K562 (cell line): ENCODE measurements around the gene POLR3A. TPM values are rescaled to one million over a fixed set of nuclear protein-coding genes. Genes with fewer than 3 reads are reported as not detected.

ENCODE experiments used
- CAMTA2 ChIP-seq: fragments of 250-450 bp; sonication (Bioruptor Pico); conservative IDR thresholded peaks from 2 replicates; pipeline ENCODE4 v1.5.1; 2022
- CBX8 ChIP-seq: fragments of 200-600 bp; sonication (generic); IDR thresholded peaks from 2 replicates; pipeline ENCODE4 v1.6.1; 2012; ENCODE audit warnings: borderline replicate concordance, mixed run types, low read depth, mild to moderate bottlenecking, moderate library complexity, mixed read lengths, low read length, control low read depth, inconsistent platforms; ENCODE audit not compliant: poor library complexity, severe bottlenecking; ENCODE audit errors: extremely low read depth
- EGR1 ChIP-seq: fragments of 450-650 bp; conservative IDR thresholded peaks from 2 replicates; pipeline ENCODE4 v1.6.1; 2017; ENCODE audit warnings: mild to moderate bottlenecking
- KDM2B ChIP-seq: fragments of 250-450 bp; sonication (Bioruptor Pico); IDR thresholded peaks from 2 replicates; pipeline ENCODE4 v1.8.0; 2021; ENCODE audit warnings: mild to moderate bottlenecking, moderate library complexity
- NEUROD1 ChIP-seq: fragments of 150-350 bp; IDR thresholded peaks from 2 replicates; pipeline ENCODE4 v1.6.1; 2014; ENCODE audit warnings: borderline replicate concordance, low read length, low read depth; ENCODE audit not compliant: partially characterized antibody
- SRSF1 ChIP-seq: fragments of 200-400 bp; formaldehyde crosslinking; IDR thresholded peaks from 2 replicates; pipeline ENCODE4 v1.6.1; 2017; ENCODE audit warnings: mild to moderate bottlenecking, low read depth, low read length, moderate library complexity
- TFAM ChIP-seq: fragments of 250-450 bp; sonication (Bioruptor Pico); conservative IDR thresholded peaks from 2 replicates; pipeline ENCODE4 v1.5.0; 2021; ENCODE audit warnings: mild to moderate bottlenecking, moderate library complexity
- XRCC3 ChIP-seq: fragments of 450-650 bp; IDR thresholded peaks from 2 replicates; pipeline ENCODE4 v1.6.1; 2017; ENCODE audit warnings: mild to moderate bottlenecking, moderate library complexity
- ZNF134 ChIP-seq: fragments of 250-450 bp; sonication (Bioruptor Pico); conservative IDR thresholded peaks from 2 replicates; pipeline ENCODE4 v1.4.0; 2020
- polyA plus RNA-seq, 8 experiments: library from polyadenylated mRNA; depleted of rRNA in 4 of 8; stranded (reverse) in 5 of 8; unstranded in 3 of 8; fragments of >200 nt; fragmentation: Nextera tagmentation in 2 of 8; fragmentation: Illumina TruSeq in 1 of 8; extraction: Ambion mirVana in 2 of 8; extraction: Trizol in 1 of 8; gene quantifications; 2 replicates each; pipeline versions ENCODE4 v1.2.1 to v1.2.3, GENCODE V29; 2011 to 2014; ENCODE audit warnings: inconsistent platforms in 1 of 8, missing spikeins in 1 of 8
- total RNA-seq, 7 experiments: library from RNA; depleted of rRNA in 6 of 7; stranded (reverse); fragments of >200 nt in 6 of 7; fragmentation: Illumina TruSeq in 2 of 7; extraction: Trizol in 2 of 7; gene quantifications; 2 replicates each; pipeline versions ENCODE4 v1.2.1 to v1.2.3, GENCODE V29; 2011 to 2021; ENCODE audit warnings: low replicate concordance in 1 of 7
- TF ChIP-seq, protein P1 (sequence below): fragments of 450-650 bp; IDR thresholded peaks from 2 replicates; pipeline ENCODE4 v1.6.1; 2016; ENCODE audit warnings: low read depth
- TF ChIP-seq, protein P2 (sequence below): sonication (generic); formaldehyde crosslinking; IDR thresholded peaks from 2 replicates; pipeline ENCODE4 v1.5.0; 2020; ENCODE audit warnings: missing genetic modification reagents
- TF ChIP-seq, protein P3 (sequence below): fragments of 250-450 bp; sonication (Bioruptor Pico); IDR thresholded peaks from 2 replicates; pipeline ENCODE4 v1.9.0; 2021; ENCODE audit warnings: mild to moderate bottlenecking
- TF ChIP-seq, protein P4 (sequence below): fragments of 250-450 bp; sonication (Bioruptor Pico); IDR thresholded peaks from 2 replicates; pipeline ENCODE4 v1.4.0; 2020; ENCODE audit warnings: mild to moderate bottlenecking, moderate library complexity, borderline replicate concordance
- TF ChIP-seq, protein P5 (sequence below): sonication (generic); formaldehyde crosslinking; IDR thresholded peaks from 2 replicates; pipeline ENCODE4 v1.8.0; 2022; ENCODE audit warnings: mild to moderate bottlenecking, missing genetic modification reagents, borderline replicate concordance

Gene POLR3A
- total and polyA plus RNA-seq, 9 of the 15 experiments (the other 6 are each of a cell fraction or from before 2014, with no cell fraction given): 14.9 to 37.0 (median 26.7) TPM

DNA sequence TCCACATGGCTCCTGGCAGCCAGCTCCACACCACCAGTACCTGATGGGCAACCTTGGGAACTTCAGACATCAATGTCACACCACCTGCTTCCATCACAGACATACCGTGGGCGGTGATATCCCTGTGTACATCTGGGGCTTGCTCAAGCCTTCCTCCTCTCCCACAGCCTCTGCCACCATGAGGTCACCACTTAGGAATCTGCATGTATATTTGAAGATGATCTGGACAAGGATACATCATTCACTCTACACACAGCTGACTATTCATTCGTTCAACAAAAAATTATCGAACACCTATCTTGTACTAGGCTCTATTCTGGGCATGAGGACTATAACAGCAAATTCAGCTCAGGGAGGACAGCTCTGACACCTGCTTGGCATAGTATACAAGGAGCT, 109.6 kb downstream of the POLR3A start (continued):
- TF ChIP-seq, protein P1, sequence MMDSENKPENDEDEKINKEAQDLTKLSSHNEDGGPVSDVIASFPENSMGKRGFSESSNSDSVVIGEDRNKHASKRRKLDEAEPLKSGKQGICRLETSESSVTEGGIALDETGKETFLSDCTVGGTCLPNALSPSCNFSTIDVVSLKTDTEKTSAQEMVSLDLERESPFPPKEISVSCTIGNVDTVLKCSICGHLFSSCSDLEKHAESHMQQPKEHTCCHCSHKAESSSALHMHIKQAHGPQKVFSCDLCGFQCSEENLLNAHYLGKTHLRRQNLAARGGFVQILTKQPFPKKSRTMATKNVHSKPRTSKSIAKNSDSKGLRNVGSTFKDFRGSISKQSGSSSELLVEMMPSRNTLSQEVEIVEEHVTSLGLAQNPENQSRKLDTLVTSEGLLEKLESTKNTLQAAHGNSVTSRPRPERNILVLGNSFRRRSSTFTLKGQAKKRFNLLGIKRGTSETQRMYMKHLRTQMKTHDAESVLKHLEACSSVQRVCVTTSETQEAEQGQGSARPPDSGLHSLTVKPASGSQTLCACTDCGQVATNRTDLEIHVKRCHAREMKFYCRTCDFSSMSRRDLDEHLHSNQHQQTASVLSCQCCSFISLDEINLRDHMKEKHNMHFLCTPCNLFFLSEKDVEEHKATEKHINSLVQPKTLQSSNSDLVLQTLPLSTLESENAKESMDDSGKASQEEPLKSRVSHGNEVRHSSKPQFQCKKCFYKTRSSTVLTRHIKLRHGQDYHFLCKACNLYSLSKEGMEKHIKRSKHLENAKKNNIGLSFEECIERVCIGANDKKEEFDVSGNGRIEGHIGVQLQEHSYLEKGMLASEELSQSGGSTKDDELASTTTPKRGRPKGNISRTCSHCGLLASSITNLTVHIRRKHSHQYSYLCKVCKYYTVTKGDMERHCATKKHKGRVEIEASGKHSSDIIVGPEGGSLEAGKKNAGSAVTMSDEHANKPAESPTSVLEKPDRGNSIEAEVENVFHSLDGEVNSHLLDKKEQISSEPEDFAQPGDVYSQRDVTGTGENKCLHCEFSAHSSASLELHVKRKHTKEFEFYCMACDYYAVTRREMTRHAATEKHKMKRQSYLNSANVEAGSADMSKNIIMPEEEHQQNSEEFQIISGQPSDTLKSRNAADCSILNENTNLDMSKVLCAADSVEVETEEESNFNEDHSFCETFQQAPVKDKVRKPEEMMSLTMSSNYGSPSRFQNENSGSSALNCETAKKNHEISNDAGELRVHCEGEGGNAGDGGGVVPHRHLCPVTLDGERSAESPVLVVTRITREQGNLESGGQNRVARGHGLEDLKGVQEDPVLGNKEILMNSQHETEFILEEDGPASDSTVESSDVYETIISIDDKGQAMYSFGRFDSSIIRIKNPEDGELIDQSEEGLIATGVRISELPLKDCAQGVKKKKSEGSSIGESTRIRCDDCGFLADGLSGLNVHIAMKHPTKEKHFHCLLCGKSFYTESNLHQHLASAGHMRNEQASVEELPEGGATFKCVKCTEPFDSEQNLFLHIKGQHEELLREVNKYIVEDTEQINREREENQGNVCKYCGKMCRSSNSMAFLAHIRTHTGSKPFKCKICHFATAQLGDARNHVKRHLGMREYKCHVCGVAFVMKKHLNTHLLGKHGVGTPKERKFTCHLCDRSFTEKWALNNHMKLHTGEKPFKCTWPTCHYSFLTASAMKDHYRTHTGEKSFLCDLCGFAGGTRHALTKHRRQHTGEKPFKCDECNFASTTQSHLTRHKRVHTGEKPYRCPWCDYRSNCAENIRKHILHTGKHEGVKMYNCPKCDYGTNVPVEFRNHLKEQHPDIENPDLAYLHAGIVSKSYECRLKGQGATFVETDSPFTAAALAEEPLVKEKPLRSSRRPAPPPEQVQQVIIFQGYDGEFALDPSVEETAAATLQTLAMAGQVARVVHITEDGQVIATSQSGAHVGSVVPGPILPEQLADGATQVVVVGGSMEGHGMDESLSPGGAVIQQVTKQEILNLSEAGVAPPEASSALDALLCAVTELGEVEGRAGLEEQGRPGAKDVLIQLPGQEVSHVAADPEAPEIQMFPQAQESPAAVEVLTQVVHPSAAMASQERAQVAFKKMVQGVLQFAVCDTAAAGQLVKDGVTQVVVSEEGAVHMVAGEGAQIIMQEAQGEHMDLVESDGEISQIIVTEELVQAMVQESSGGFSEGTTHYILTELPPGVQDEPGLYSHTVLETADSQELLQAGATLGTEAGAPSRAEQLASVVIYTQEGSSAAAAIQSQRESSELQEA: no peak
- TF ChIP-seq CBX8: no peak
- TF ChIP-seq, protein P2, sequence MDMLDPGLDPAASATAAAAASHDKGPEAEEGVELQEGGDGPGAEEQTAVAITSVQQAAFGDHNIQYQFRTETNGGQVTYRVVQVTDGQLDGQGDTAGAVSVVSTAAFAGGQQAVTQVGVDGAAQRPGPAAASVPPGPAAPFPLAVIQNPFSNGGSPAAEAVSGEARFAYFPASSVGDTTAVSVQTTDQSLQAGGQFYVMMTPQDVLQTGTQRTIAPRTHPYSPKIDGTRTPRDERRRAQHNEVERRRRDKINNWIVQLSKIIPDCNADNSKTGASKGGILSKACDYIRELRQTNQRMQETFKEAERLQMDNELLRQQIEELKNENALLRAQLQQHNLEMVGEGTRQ (CRISPR knock-in tag): no peak
- TF ChIP-seq ZNF134: no peak
- no peak for TF ChIP-seq NEUROD1
- TF ChIP-seq, protein P3, sequence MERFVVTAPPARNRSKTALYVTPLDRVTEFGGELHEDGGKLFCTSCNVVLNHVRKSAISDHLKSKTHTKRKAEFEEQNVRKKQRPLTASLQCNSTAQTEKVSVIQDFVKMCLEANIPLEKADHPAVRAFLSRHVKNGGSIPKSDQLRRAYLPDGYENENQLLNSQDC (CRISPR knock-in tag): no peak
- no peak for TF ChIP-seq KDM2B (CRISPR knock-in tag)
- TF ChIP-seq SRSF1: no peak
- TF ChIP-seq, protein P4, sequence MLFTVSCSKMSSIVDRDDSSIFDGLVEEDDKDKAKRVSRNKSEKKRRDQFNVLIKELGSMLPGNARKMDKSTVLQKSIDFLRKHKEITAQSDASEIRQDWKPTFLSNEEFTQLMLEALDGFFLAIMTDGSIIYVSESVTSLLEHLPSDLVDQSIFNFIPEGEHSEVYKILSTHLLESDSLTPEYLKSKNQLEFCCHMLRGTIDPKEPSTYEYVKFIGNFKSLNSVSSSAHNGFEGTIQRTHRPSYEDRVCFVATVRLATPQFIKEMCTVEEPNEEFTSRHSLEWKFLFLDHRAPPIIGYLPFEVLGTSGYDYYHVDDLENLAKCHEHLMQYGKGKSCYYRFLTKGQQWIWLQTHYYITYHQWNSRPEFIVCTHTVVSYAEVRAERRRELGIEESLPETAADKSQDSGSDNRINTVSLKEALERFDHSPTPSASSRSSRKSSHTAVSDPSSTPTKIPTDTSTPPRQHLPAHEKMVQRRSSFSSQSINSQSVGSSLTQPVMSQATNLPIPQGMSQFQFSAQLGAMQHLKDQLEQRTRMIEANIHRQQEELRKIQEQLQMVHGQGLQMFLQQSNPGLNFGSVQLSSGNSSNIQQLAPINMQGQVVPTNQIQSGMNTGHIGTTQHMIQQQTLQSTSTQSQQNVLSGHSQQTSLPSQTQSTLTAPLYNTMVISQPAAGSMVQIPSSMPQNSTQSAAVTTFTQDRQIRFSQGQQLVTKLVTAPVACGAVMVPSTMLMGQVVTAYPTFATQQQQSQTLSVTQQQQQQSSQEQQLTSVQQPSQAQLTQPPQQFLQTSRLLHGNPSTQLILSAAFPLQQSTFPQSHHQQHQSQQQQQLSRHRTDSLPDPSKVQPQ (CRISPR knock-in tag): no peak
- TF ChIP-seq, protein P5, sequence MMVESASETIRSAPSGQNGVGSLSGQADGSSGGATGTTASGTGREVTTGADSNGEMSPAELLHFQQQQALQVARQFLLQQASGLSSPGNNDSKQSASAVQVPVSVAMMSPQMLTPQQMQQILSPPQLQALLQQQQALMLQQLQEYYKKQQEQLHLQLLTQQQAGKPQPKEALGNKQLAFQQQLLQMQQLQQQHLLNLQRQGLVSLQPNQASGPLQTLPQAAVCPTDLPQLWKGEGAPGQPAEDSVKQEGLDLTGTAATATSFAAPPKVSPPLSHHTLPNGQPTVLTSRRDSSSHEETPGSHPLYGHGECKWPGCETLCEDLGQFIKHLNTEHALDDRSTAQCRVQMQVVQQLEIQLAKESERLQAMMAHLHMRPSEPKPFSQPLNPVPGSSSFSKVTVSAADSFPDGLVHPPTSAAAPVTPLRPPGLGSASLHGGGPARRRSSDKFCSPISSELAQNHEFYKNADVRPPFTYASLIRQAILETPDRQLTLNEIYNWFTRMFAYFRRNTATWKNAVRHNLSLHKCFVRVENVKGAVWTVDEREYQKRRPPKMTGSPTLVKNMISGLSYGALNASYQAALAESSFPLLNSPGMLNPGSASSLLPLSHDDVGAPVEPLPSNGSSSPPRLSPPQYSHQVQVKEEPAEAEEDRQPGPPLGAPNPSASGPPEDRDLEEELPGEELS: no peak
- no peak for TF ChIP-seq XRCC3
- no peak for TF ChIP-seq CAMTA2 (CRISPR knock-in tag)
- TF ChIP-seq EGR1: peak; percentile 93
- no peak for TF ChIP-seq TFAM
